Activated T-helper 1 cell treated with anti-CD3 and anti-CD28 coated beads, Interleukin-12 subunit alpha, Interleukin-12 subunit beta, Interleukin-2, Interleukin-4 antibody, amounts not matched to agents 30 ng/mL and 10 ng/mL and 1 ng/mL, durations not matched to agents 14 hours and 24 hours and 36 hours (primary cell): ENCODE results near the gene SUSD3. TPM values are rescaled to one million over a fixed set of nuclear protein-coding genes. Genes with fewer than 3 reads are reported as not detected.

Experiments used
- DNase-seq: peaks from one replicate; pipeline ENCODE4 v3.0.0; 2021; ENCODE audit warnings: low spot score
- H3K27ac Mint-ChIP-seq: one replicate; pipeline ENCODE4 v1.8.0; 2021; ENCODE audit warnings: mild to moderate bottlenecking, mixed read lengths
- H3K27me3 Mint-ChIP-seq: one replicate; pipeline ENCODE4 v1.8.0; 2022; ENCODE audit warnings: mild to moderate bottlenecking, moderate library complexity, mixed read lengths; ENCODE audit not compliant: insufficient read depth
- H3K36me3 Mint-ChIP-seq: one replicate; pipeline ENCODE4 v1.8.0; 2021; ENCODE audit warnings: low read depth, mixed read lengths
- H3K4me1 Mint-ChIP-seq: one replicate; pipeline ENCODE4 v1.8.0; 2021; ENCODE audit warnings: low read depth, mixed read lengths
- H3K4me3 Mint-ChIP-seq: one replicate; pipeline ENCODE4 v1.8.0; 2021; ENCODE audit warnings: mild to moderate bottlenecking, moderate library complexity, mixed read lengths
- H3K9me3 Mint-ChIP-seq: one replicate; pipeline ENCODE4 v1.8.0; 2021; ENCODE audit warnings: mixed read lengths
- intact Hi-C: fragments of 100-400 bp; cut with micrococcal nuclease; formaldehyde crosslinking; loops from one replicate; pipeline ENCODE4 v1.15.1; 2024
- total RNA-seq: library from RNA; stranded (reverse); gene quantifications from 2 replicates; pipeline ENCODE4 v1.2.3, GENCODE V29; 2022

The SUSD3 gene
- total RNA-seq, 1 donor from 2014 or later, result 31.7 TPM

DNA sequence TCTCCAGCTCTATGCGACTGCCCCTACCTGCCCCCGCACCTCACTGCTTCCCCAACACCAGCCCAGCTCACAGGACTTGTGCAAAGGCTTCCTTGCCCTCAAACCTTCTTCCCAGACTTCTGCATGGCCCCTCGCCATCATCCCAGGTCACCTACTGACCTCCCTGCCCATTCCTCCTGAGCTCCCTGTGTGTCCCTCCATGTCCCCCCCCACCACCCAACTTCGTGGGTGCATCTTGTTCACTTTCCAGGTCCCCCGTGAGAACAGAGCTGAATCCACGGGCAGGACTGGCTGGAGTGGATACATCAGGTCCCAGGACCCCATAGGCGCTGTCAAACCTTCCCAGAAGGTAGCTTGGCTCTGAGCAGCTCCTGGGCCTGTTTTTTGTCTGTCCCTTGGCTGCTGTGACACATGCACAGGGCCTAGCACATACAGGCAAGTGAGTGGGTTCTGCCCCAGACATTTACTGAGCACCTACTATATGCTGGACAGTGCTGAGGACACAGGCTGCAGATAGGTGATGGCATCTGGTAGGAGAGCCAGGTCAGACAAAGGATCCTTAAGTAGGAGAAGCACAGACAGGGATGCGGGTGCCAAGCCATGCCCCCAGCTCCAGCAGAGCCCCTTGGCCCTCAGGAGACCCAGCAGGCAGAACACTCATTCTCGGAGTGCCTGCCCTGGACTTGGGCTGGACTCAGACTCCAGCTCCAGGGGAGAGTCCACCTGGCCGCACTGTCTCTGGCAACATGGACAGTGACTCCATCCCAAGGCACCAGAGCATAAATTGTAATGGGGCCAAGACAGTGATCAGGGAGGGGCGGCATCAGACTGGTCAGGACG, 60.6 kb downstream of the SUSD3 start:
- H3K36me3 Mint-ChIP-seq, result peaks cover 24% of the 10 kb centered on the region
- peak overlapping the region; percentile 86 for H3K27ac Mint-ChIP-seq
- H3K27me3 Mint-ChIP-seq, result no peaks in the 10 kb centered on the region
- H3K4me3 Mint-ChIP-seq, result no peak overlapping the region
- no peak for DNase-seq
- H3K9me3 Mint-ChIP-seq, result no peaks in the 10 kb centered on the region
- peaks cover 16% of the 10 kb centered on the region for H3K4me1 Mint-ChIP-seq
- intact Hi-C loops, result no loop called here

DNA sequence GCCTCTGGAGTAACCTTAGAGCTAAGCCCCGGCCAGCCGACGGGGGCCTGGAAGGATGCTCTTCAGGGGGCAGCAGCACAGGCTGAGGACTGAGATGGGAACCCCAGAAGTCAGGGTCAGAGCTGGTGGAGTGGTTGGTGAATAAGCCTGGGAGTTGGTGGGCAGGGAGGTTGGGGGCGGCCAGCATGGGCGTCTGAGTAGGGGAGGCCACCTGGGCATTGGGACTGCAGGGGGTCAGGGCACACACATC, 61.1 kb downstream of the SUSD3 start:
- no peaks in the 10 kb centered on the region for H3K9me3 Mint-ChIP-seq
- H3K4me3 Mint-ChIP-seq, result no peak overlapping the region
- H3K27ac Mint-ChIP-seq, result peak overlapping the region; percentile 86
- DNase-seq, result no peak
- H3K27me3 Mint-ChIP-seq, result no peaks in the 10 kb centered on the region
- H3K36me3 Mint-ChIP-seq, result peaks cover 27% of the 10 kb centered on the region
- intact Hi-C loops, result no loop called here
- peaks cover 16% of the 10 kb centered on the region for H3K4me1 Mint-ChIP-seq

DNA sequence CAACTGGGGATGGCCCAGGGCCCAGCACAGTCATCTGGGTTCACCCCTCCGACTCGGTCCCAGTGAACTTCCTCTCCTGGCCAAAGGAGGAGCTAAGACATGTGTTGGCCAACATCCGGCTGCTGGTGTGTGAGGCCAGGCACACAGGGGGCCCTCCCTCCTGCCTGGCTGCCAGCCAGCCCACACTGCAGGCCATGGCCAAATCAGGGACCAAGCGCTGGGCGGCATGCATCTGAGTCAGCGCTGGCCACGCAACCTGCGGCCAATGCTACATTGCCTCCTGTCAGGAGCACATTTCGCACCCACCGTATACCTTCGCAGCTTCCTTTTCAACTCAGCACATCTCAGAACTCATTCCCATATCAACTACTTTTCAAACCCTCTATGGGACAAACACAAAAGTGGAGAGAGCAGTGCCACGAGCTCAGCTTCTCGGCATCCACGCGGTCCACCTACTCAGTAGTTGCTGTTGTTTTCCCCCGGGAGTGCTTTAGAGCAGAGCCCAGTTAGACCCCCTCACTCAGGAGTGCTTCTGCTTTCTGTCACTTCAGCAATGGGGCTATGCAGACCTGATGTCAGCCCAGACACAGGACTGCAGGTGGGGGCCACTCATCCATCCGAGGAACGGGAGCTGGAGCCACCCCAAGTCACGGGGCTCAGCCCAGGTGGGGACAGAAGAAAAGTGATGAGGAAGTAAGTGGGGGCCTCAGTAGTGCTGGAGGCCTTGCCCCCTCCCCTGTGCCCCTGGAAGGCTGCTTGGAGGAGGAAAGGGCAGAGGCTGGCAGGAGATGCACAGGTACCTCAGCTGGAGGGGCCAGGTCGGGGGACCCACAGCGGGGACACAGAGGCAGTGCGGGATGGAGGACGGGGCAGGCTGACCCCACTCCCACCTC, 61.7 kb downstream of the SUSD3 start:
- no peaks in the 10 kb centered on the region for H3K27me3 Mint-ChIP-seq
- no peaks in the 10 kb centered on the region for H3K9me3 Mint-ChIP-seq
- H3K36me3 Mint-ChIP-seq, result peaks cover 31% of the 10 kb centered on the region
- H3K4me1 Mint-ChIP-seq, result peaks cover 16% of the 10 kb centered on the region
- no peak for DNase-seq
- intact Hi-C loops, result no loop called here
- H3K4me3 Mint-ChIP-seq, result no peak overlapping the region
- peak overlapping the region; percentile 86 for H3K27ac Mint-ChIP-seq

DNA sequence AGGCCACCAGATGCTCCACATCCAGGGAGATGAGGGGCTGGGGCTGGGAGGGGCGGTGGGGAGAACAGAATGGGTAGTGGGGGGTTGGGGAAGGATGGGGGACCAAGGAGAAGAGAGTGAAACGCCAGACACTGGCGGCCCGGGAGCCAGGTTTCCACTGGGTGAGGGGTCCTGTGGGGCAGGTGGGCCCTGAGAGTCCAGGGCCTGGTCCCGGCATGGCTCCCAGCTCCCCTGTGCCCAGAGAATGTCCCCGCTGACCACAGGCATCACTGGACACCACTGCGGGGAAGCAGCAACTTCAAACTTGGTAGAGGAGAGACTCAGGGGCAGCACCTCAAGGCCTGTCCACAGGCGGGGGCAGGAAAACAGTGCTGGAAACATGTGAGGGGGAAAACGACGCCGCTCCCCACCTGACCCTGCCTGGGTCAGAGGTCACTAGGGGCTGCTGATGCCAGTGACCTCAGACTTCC, 62.4 kb downstream of the SUSD3 start:
- Mint-ChIP-seq H3K36me3 (peaks cover 35% of the 10 kb centered on the region), H3K9me3 (no peaks in the 10 kb centered on the region), H3K4me3 (no peak overlapping the region), H3K27ac (no peak overlapping the region), H3K27me3 (no peaks in the 10 kb centered on the region), H3K4me1 (peaks cover 19% of the 10 kb centered on the region)
- intact Hi-C loops, result no loop called here
- DNase-seq, result no peak

DNA sequence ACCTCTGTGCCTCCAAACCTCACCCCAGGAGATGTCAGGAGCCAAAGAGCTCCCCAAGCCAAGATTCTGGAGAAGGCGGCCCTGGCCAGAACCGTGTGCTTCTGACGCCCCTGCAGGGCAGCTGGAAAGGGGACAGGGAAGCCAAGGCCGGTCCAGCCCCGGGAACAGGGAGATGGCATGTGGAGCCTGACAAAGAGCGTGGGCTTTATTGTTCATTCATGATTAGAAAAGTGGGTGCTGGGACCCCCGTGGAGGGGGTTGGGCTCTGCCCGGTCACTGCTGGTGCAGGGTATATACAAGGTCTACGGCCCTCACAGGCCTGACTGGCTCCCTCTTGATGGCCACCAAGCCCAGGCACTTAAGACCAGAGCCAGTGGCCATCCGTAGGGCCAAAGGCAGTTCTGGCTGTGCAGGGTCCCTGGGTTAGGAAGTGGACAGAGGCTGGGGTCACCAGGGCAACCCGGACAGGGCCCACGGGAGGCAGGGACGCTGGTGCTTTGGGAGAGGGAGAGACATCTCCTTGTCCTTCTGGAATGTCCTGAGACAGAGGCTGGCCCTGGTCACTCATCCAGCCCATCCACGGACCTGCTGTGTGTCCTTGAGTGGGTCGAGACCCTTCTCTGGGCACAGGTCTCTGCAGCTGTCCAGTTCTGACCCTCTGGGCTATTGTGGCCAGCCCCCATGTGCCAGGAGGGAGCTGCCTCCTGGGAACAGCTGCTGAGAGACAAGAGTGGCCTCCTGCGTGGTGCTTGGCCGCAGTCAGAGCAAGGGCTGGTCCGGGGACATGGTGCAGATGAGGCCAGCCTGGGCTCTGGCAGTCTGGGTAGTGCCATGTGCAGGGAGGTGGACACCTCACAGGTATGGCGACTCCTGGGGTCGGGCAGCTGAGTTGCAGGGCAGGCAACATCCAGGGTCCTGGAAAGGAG, 63.1 kb downstream of the SUSD3 start:
- Mint-ChIP-seq H3K27ac (no peak overlapping the region), H3K4me1 (peaks cover 25% of the 10 kb centered on the region), H3K36me3 (peaks cover 39% of the 10 kb centered on the region), H3K4me3 (no peak overlapping the region), H3K27me3 (no peaks in the 10 kb centered on the region), H3K9me3 (no peaks in the 10 kb centered on the region)
- intact Hi-C loops, result no loop called here
- DNase-seq, result no peak

DNA sequence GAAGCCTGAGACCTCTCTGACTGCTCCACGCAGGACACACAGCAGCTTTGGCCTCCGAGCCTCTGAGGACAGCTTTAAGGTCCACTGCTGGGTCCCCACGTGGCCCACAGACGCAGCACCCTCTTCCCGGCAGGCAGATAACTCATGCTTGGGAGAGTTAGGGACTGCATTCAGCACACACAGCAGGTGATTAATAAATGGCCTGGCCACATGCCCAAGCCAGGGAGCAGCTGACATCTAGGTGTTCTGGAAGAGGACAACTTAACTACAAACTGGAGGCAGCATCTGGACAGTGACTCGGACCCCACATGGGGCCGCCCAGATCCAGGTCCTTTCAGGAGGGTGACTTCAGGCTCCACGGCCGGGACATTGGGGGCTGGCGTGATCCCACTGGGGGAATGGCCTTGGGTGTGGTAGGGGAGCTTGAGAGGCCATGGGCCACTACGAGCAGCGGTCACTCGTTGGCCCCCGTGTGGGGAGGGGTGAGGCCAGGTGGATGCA, 64.3 kb downstream of the SUSD3 start:
- Mint-ChIP-seq H3K27ac (no peak overlapping the region), H3K9me3 (no peaks in the 10 kb centered on the region), H3K4me1 (peaks cover 37% of the 10 kb centered on the region)

DNA sequence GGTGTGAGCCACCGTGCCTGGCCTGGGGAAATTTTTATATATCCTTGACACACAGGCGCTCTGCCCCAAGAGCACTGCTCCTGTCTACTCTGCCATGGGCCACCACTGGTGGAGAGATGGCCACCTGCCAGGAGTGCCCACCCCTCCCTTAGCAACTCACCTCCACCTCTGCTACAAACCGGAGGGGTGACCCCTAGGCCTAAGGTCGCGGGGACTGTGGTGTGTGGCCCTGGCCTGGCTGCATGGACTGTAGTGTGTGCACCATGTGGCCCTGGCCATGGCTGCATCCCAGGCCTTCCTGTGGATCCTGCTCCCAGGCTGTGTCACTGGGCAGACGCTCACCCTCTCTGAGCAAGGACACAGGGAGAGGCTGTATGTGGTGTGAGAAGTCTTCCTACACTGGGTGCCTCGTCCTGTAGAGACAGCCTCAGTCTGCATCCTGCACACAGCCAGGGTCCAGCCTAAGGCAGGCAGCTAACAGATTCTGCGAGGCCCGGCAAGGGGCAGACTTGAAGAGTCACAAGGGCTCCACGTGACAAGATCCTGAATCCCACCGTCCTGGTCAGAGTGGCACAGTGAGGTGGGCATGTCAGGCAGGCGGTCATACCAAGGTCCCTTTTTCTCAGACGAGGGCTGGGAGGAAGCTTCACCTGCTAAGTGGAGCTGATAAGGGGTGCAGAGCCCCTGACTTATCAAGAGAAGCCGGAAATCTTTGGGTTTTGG, 65.2 kb downstream of the SUSD3 start:
- Mint-ChIP-seq H3K4me3 (no peak overlapping the region), H3K27ac (peak overlapping the region; percentile 29), H3K4me1 (peaks cover 38% of the 10 kb centered on the region), H3K9me3 (no peaks in the 10 kb centered on the region), H3K36me3 (peaks cover 40% of the 10 kb centered on the region), H3K27me3 (no peaks in the 10 kb centered on the region)
- intact Hi-C loops, result no loop called here
- no peak for DNase-seq

More for the DNA sequence above, 64.3 kb downstream of the SUSD3 start:
- Mint-ChIP-seq H3K4me3 (no peak overlapping the region), H3K27me3 (no peaks in the 10 kb centered on the region), H3K36me3 (peaks cover 39% of the 10 kb centered on the region)
- intact Hi-C loops, result no loop called here
- DNase-seq, result no peak

DNA sequence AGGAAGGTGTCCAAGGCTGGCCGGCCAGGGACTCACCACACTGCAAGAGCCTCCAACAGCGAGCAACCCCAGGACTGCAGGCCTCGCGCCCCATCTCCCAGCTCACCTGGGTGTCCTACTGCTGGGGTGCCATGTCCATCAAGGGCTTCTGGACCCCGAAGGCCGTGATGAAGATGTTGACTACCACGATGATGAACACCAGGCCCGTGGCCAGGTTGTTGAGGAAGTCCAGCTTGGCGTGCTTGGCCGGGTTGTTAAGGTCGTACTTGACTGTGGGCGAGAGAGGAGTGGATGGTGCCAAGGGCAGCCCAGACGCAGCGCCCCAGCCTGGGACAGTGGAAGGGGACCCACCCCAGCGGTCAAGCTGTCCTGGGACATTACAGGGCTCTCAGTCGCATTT, 66.3 kb downstream of the SUSD3 start:
- Mint-ChIP-seq H3K4me1 (peaks cover 36% of the 10 kb centered on the region), H3K27me3 (no peaks in the 10 kb centered on the region), H3K4me3 (no peak overlapping the region), H3K27ac (no peak overlapping the region), H3K36me3 (peaks cover 38% of the 10 kb centered on the region), H3K9me3 (no peaks in the 10 kb centered on the region)
- intact Hi-C loops, result no loop called here
- no peak for DNase-seq

DNA sequence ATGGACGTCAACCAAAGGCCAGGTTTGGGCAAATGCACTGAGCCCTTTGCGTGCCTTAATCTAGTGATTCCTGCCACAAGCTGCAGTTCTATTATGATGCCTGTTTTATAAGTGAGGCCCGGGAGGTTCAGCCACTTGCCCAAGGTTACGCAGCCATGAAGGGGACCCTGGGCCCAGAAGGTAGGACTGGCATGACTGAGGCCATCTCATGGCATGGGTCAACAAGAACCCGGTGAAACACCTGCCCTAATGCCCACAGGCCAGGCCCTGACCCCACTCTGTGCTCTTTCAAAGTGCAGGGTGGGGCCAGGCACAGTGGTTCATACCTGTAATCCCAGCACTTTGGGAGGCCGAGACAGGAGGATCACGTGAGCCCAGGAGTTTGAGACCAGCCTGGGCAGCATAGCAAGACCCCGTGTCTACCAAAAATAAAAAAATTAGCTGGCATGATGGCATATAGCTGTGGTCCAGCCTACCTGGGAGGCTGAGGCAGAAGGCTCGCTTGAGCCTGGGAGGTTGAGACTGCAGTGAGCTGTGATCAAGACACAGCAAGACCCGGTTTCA, 66.9 kb downstream of the SUSD3 start:
- Mint-ChIP-seq H3K27ac (peak overlapping the region; percentile 68), H3K27me3 (no peaks in the 10 kb centered on the region), H3K9me3 (no peaks in the 10 kb centered on the region), H3K4me3 (no peak overlapping the region), H3K36me3 (peaks cover 35% of the 10 kb centered on the region), H3K4me1 (peaks cover 33% of the 10 kb centered on the region)
- intact Hi-C loops, result no loop called here
- DNase-seq, result no peak

DNA sequence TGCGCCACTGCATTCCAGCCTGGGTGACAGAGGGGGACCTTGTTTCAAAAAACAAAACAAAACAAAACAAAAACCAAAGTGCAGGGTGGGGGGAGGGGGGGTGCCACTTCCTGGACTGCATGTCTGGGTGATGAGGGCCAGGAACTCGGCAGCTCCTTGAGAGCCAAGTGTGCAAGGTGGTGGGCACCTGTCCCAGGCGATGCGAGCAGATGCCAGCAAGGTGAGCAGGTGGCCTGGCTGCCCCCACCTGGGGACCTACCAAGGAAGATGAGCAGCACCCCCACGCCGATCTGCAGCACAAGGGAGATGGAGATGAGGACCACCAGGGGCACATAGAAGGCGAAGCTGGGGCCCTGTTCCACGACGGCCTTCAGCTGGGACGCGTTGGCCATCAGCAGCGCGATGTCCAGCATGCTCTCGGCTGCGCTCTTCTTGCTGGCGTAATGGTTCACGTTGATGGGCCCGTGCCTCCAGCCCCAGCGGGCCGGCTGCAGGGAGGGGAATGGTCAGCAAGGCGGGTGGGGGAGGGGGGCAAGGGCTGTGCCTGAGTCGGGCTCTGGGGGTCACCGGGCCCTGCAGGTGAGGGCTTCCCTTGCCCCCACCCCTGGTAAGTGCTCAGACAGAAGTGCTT, 67.8 kb downstream of the SUSD3 start:
- H3K36me3 Mint-ChIP-seq, result peaks cover 33% of the 10 kb centered on the region
- H3K27ac Mint-ChIP-seq, result peak overlapping the region; percentile 70
- peak overlapping the region; percentile 30 for H3K4me3 Mint-ChIP-seq
- intact Hi-C loops, result no loop called here
- no peak for DNase-seq
- peaks cover 41% of the 10 kb centered on the region for H3K4me1 Mint-ChIP-seq
- no peaks in the 10 kb centered on the region for H3K27me3 Mint-ChIP-seq
- no peaks in the 10 kb centered on the region for H3K9me3 Mint-ChIP-seq

DNA sequence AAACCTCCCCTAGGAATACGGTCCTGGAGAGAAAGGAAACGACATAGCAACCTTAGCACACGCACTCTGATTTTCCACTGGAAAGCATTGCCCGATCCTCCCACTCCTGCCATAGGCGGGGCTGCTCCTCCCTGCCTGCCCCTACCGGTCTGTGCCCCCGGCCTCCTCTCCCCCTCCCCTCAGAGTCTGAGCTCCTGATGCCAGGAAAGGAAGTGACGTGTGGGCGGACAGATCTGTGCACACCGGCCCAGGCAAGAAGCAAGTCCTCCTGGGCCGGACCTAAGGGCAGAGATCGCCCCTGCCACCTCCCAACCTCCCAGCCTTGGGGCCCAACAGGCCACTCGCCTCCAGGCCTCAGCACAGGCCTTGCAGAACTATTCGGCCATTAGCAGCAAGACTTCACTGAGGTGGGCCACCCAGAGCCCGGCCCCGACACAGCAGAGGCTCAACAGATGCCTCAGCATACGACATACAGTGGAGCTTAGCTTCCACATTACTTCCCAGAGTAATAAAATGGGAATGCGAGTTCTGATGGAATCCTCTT, 68.4 kb downstream of the SUSD3 start:
- Mint-ChIP-seq H3K9me3 (no peaks in the 10 kb centered on the region), H3K27ac (peak overlapping the region; percentile 70), H3K4me1 (peaks cover 47% of the 10 kb centered on the region), H3K4me3 (no peak overlapping the region), H3K27me3 (no peaks in the 10 kb centered on the region), H3K36me3 (peaks cover 32% of the 10 kb centered on the region)
- DNase-seq, result no peak
- intact Hi-C loops, result no loop called here
